Aorta (tissue), 5 donors: ENCODE results near the gene NADK2. TPM values are rescaled to one million over a fixed set of nuclear protein-coding genes. Genes with fewer than 3 reads are reported as not detected.

Source experiments
- ATAC-seq: fragments of 200-7000 bp; cut with Tn5 transposase; one replicate; pipeline ENCODE4 v1.9.1; 2022; ENCODE audit warnings: moderate library complexity; ENCODE audit not compliant: low FRiP score
- DNase-seq, 2 donors: peaks; one replicate each; pipeline ENCODE4 v3.0.0-alpha.2; 2020
- H3K27ac ChIP-seq, 2 donors: one replicate each; pipeline ENCODE4 v1.5.1; 2013; ENCODE audit warnings: low read length in 2 of 2, mild to moderate bottlenecking in 2 of 2, moderate library complexity in 2 of 2, control low read depth in 1 of 2, inconsistent platforms in 1 of 2, low read depth in 1 of 2
- H3K27me3 ChIP-seq, 2 donors: one replicate each; pipeline ENCODE4 v1.6.1; 2013; ENCODE audit warnings: control low read depth in 1 of 2, low read length in 1 of 2, mild to moderate bottlenecking in 1 of 2, moderate library complexity in 1 of 2; ENCODE audit not compliant: insufficient read depth in 2 of 2, control insufficient read depth in 1 of 2
- H3K36me3 ChIP-seq, 2 donors: one replicate each; pipeline ENCODE4 v1.6.1; 2013; ENCODE audit warnings: control low read depth in 1 of 2, low read length in 1 of 2, mild to moderate bottlenecking in 1 of 2; ENCODE audit not compliant: insufficient read depth in 2 of 2, control insufficient read depth in 1 of 2
- H3K4me1 ChIP-seq, 2 donors: one replicate each; pipeline ENCODE4 v1.6.1; 2013; ENCODE audit warnings: low read length in 2 of 2, control low read depth in 1 of 2, mild to moderate bottlenecking in 1 of 2, moderate library complexity in 1 of 2; ENCODE audit not compliant: insufficient read depth in 2 of 2, control insufficient read depth in 1 of 2
- H3K4me3 ChIP-seq, 2 donors: one replicate each; pipeline ENCODE4 v1.5.1; 2013; ENCODE audit warnings: low read length in 2 of 2, control low read depth in 1 of 2, mild to moderate bottlenecking in 1 of 2
- H3K9me3 ChIP-seq: one replicate; pipeline ENCODE4 v1.6.1; 2013; ENCODE audit warnings: mild to moderate bottlenecking, low read length; ENCODE audit not compliant: control insufficient read depth
- WGBS, 2 donors: extraction: QIAGEN DNeasy Blood & Tissue Kit; methylation state at CpG; one replicate each; pipeline ENCODE4 v1.1.7; 2013; 5-methylcytosine and 5-hydroxymethylcytosine counted together
- intact Hi-C, 2 donors: fragments of 100-400 bp; cut with DNase I; formaldehyde crosslinking; loops; one replicate each; pipeline versions ENCODE4 v1.14.2 to v1.15.0; 2022
- polyA plus RNA-seq, 2 donors: library from polyadenylated mRNA; stranded (reverse); fragments of 200-250 nt; gene quantifications; one replicate each; pipeline ENCODE4 v1.2.3, GENCODE V29; 2013
- total RNA-seq, 2 donors: library from RNA; stranded (reverse); fragmentation: NEBNext Ultra II Directional; extraction: Animal tissue kit (Norgen Biotek cat#: 25700); gene quantifications; one replicate each; pipeline ENCODE4 v1.2.1, GENCODE V29; 2021
- donor health status: healthy with polysubstance abuse.
- donor health status: Bipolar disorder and iron deficiency.
- donor health status: DM: no; HTN: no; CAD: no.
- donor health status: DM: no; HTN: no; CAD: no.
- donor health status: DM: yes; HTN: yes; CAD: no.

NADK2 gene
- total and polyA plus RNA-seq, 4 donors, result 17.4 to 32.0 (median 25.0) TPM

DNA sequence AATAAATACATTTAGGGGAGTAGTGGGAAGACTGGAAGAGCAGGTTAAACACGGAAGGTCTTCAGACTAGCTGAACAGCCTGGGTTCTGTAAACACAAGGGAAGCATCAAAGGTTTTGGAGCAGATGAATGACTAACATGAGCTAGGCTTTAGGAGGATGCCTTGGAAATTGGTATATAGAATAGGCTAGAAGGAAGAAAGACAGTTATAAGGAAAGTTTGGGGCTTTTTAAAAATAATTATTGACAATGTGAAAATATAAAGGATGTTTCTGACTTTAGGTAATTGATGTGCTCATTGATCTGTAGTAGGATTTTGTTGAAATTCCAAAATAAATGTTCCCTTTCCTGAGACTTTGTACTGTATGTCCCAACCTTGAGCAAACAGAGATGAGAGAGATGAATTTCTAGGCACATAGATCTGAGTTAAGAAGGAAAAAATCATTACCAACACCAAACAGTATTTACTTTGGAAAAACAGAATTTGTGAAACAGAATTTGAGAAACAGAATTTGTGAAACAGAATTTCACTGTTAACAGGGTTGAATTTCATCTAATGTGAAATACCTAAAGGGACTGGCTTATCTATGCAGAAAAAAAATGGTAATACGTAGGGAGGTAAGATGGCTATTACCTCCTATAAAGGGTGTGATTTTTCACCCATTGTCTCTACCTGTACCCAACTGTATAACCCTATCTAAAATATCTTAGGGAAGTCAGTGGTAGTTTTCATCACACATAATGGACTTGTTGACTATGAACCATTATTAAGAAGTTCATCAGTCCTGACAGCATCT is 61.0 kb downstream of the NADK2 start:
- H3K4me3 ChIP-seq, result no peak overlapping the region
- no peak for ATAC-seq
- H3K4me1 ChIP-seq, result no peaks in the 10 kb centered on the region
- intact Hi-C loops, result no loop called here
- H3K9me3 ChIP-seq, result no peaks in the 10 kb centered on the region
- DNase-seq, result no peak
- H3K27me3 ChIP-seq, result no peaks in the 10 kb centered on the region
- peaks cover 2 to 6% of the 10 kb centered on the region in 2 donors for H3K36me3 ChIP-seq
- H3K27ac ChIP-seq, result no peak overlapping the region
- 89 to 91% methylated on average over 2 of the region's 2 CpGs for WGBS, 2 donors

DNA sequence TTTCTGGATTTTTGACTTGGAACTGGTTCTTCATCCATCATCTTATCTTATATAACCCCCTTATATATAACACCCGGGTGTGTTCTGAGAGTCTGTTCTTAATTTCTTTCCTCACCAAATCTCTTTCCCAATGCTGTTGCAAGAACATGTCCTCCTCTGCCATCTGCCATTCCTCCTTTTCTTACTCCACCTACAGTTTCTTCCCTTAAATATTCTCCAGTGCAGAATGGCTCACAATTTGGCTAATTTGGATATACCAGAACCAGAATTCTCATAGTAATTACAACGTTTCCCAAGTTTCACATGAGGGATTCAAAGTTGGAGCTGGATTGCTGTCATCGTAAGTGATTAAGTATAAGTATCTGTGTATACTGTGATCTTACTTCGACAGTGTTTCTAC is 61.8 kb downstream of the NADK2 start:
- H3K9me3 ChIP-seq, result no peaks in the 10 kb centered on the region
- DNase-seq (no peak), ATAC-seq (no peak)
- H3K36me3 ChIP-seq, result peaks cover 2 to 6% of the 10 kb centered on the region in 2 donors
- H3K27ac ChIP-seq, result no peak overlapping the region
- no peaks in the 10 kb centered on the region for H3K4me1 ChIP-seq
- 76 to 85% methylated on average over 4 of the region's 4 CpGs for WGBS, 2 donors
- H3K27me3 ChIP-seq, result no peaks in the 10 kb centered on the region
- H3K4me3 ChIP-seq, result no peak overlapping the region
- intact Hi-C loops, result loop anchor here (5.0 to 10.0 kb wide), 2 partner anchors 127 to 215 kb away; no protein-coding TSS in a partner anchor

DNA sequence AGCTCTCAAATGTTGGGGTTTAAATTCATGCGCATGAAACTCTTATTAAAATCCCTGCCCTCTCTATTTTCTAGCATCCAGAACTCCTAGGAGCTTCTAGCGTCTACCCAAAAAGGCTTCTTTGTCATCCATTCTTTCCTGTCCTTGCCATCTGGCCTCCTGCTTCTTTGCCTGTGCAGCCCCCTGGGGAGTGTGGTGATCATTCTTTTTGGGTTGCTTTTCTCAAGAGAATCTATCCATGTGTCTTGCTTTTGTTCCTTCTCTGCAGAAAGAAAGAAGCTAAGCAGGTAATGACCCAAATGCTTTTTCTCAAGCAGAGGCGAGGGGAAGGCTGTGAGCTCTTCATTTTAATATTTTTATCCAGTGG is 63.2 kb downstream of the NADK2 start:
- Histone ChIP-seq H3K9me3 (no peaks in the 10 kb centered on the region), H3K27me3 (no peaks in the 10 kb centered on the region), H3K4me1 (no peaks in the 10 kb centered on the region), H3K36me3 (peaks cover 4 to 12% of the 10 kb centered on the region in 2 donors), H3K4me3 (no peak overlapping the region), H3K27ac (no peak overlapping the region)
- DNase-seq (no peak), ATAC-seq (no peak)
- WGBS, 2 donors, result 86 to 91% methylated on average over 3 of the region's 3 CpGs
- intact Hi-C loops, result loop anchor here (5.0 to 10.0 kb wide), 2 partner anchors 129 to 216 kb away; no protein-coding TSS in a partner anchor

DNA sequence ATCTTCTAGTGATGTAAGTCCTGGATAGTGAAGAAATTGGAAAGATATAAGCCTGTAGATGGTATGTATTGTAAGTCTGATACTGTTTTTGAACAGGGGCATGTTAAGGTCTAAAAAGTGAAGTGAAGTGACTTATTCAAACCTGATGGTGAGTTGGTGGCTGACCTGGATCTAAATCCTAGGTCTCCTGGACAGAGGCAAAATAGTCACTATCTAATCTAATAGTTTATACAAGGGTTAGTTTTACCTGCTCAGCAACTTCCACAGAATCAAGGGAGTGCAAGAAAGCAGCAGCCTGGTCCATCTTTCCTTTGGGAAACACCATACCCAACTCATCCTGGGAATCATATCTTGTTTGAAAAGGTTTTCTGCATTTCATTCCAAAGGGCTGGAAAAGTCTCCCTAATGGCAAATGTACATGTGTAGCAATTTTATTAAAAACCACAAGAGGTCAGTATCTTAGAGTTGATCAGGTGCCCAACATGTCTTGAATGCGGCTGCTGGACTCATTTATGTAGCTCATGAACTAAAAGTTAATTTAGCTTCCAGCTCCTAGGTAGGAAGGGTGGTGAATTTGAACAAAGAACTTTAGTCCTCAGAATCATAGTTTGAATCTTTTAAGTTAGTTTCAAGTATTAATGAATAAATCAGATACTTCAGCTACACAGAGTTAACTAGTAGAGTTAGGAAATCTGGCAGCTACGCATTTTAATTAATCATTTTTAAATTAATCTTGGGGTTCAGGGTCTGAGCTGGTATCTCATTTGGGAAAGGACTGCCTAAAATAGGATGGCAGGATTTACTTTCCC is 63.8 kb downstream of the NADK2 start:
- ATAC-seq (peak; percentile 48), DNase-seq (no peak)
- intact Hi-C loops, result loop anchor here (2.0 to 10.0 kb wide), 3 partner anchors 127 to 217 kb away; no protein-coding TSS in a partner anchor
- no peak overlapping the region for H3K4me3 ChIP-seq
- H3K27me3 ChIP-seq, result no peaks in the 10 kb centered on the region
- no peaks in the 10 kb centered on the region for H3K9me3 ChIP-seq
- no peak overlapping the region for H3K27ac ChIP-seq
- peaks cover 4 to 12% of the 10 kb centered on the region in 2 donors for H3K36me3 ChIP-seq
- H3K4me1 ChIP-seq, result no peaks in the 10 kb centered on the region
- 46 to 48% methylated on average over 2 of the region's 2 CpGs for WGBS, 2 donors

DNA sequence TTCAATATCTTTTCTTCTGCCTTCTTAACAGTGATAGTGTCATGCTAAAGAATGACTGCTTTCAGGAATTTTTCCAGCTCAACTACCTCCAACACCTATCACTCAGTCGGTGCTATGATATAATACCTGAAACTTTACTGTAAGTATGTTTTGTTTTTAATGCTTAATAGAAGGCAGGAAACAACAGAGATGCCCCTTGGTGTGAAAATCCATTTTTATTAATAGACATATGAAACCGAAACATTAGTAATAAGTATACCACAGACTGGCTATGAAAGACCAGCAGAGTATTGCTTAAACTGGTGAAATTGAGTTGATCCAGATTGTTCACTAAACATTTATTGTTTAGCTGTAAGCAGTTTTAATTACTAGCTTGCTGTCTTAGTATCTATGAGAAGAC is 64.6 kb downstream of the NADK2 start:
- no peak overlapping the region for H3K27ac ChIP-seq
- no peak for ATAC-seq
- DNase-seq, result no peak
- H3K4me3 ChIP-seq, result no peak overlapping the region
- intact Hi-C loops, result loop anchor here (2.0 to 10.0 kb wide), 3 partner anchors 128 to 218 kb away; no protein-coding TSS in a partner anchor
- peaks cover 6 to 12% of the 10 kb centered on the region in 2 donors for H3K36me3 ChIP-seq
- no peaks in the 10 kb centered on the region for H3K27me3 ChIP-seq
- no peaks in the 10 kb centered on the region for H3K9me3 ChIP-seq
- no peaks in the 10 kb centered on the region for H3K4me1 ChIP-seq
- WGBS, 2 donors, result 90% methylated on average over 2 of the region's 2 CpGs

DNA sequence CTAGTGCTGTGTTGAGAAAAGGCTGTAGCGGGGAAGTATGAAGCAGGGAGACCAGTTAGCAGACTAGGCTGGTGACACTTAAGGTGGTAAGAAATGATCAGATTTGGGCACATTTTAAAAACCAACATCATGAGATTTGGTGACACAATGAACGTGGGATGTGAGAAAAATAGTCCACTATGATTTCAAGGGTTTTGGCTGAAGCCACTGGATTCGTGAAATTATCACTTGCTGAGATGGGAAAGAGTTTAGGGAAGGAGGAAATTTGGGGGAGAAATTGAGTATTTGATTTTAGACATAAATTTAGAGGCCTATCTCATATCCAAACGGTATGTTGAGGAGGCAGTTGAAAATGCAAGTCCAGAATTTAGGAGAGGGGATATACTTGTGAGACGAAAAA is 66.7 kb downstream of the NADK2 start:
- Histone ChIP-seq H3K27me3 (no peaks in the 10 kb centered on the region), H3K36me3 (peaks cover 7 to 12% of the 10 kb centered on the region in 2 donors), H3K4me1 (no peaks in the 10 kb centered on the region), H3K4me3 (no peak overlapping the region), H3K27ac (no peak overlapping the region), H3K9me3 (no peaks in the 10 kb centered on the region)
- no peak for DNase-seq
- WGBS, 2 donors, result 72 to 74% methylated on average over 5 of the region's 5 CpGs
- intact Hi-C loops, result loop anchor here (5.0 to 10.0 kb wide), 2 partner anchors 132 to 220 kb away; no protein-coding TSS in a partner anchor
- ATAC-seq, result no peak

DNA sequence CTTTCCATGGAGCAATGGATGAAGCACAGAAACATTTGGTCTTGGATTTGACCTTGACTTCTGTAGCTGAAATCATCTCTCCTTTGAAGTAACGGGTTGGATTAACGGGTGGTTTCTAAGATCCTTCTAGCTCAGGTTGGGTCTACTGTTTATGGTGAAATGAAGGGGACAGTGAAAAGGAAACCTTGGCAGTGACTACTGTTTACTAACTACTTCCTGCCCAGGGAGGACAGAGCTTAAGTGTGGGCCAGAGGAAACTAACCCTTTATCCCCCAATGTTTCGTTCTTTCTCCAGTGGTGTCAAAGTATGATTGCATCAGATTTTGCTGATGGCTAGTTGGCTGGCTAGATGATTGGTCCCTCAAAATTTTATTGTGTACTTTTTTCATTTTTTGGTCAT is 67.6 kb downstream of the NADK2 start:
- ATAC-seq (no peak), DNase-seq (no peak)
- peaks cover 7 to 12% of the 10 kb centered on the region in 2 donors for H3K36me3 ChIP-seq
- no peak overlapping the region for H3K4me3 ChIP-seq
- intact Hi-C loops, result loop anchor here (10.0 kb wide), 1 partner anchor 221 kb away; no protein-coding TSS in a partner anchor
- WGBS, 2 donors, result 90 to 94% methylated on average over 3 of the region's 3 CpGs
- no peaks in the 10 kb centered on the region for H3K27me3 ChIP-seq
- no peaks in the 10 kb centered on the region for H3K9me3 ChIP-seq
- no peak overlapping the region for H3K27ac ChIP-seq
- no peaks in the 10 kb centered on the region for H3K4me1 ChIP-seq

DNA sequence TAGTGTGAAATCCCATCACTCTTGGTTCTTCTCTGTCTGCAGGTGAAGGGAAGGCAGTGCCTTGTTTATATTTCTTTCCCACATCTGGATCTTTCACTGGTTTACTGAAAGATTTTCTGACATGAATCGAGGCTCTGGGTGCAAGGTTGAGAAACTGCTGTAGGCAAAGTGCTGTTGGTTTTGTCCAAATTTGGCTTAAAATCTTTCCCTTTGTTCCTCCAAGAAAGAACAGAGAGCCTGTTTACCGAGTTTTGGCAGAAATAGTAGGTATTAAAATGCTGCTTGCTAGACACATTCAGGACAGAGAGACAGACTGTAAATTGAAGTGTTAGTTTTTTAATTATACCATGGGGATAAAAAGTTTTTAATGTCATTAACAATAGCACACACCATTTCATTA is 68.3 kb downstream of the NADK2 start:
- no peak overlapping the region for H3K27ac ChIP-seq
- ATAC-seq, result no peak
- H3K27me3 ChIP-seq, result no peaks in the 10 kb centered on the region
- no peaks in the 10 kb centered on the region for H3K4me1 ChIP-seq
- peaks cover 6 to 12% of the 10 kb centered on the region in 2 donors for H3K36me3 ChIP-seq
- intact Hi-C loops, result loop anchor here (10.0 kb wide), 1 partner anchor 221 kb away; no protein-coding TSS in a partner anchor
- no peaks in the 10 kb centered on the region for H3K9me3 ChIP-seq
- DNase-seq, result no peak
- 50 to 67% methylated on average over 2 of the region's 2 CpGs for WGBS, 2 donors
- H3K4me3 ChIP-seq, result no peak overlapping the region
